Glomerular visceral epithelial cell (primary cell): Measurements from ENCODE around the gene IL16.
A peak's percentile ranks its signal among the peaks of the same experiment; 100 is the strongest.
"Not testable (repeated sequence)": the region's sequence is repeated elsewhere in the genome, so short reads cannot be mapped to it uniquely, and the experiment has no call there.

Source experiments
- DNase-seq: peaks from one replicate; pipeline ENCODE4 v3.0.0-alpha.2; 2016; ENCODE audit errors: extremely low spot score

The IL16 gene

GRCh38 chr15:81196576-81197254 lies at the start of gene IL16:
Gene IL16 (plus strand): TSS chr15:81196879. CDS start chr15:81225400, 28,521 bp downstream.
- DNase-seq, result no peak

- no peak for DNase-seq
Measured at GRCh38 chr15:81151389-81151788, 45.3 kb upstream of the IL16 start.

DNA sequence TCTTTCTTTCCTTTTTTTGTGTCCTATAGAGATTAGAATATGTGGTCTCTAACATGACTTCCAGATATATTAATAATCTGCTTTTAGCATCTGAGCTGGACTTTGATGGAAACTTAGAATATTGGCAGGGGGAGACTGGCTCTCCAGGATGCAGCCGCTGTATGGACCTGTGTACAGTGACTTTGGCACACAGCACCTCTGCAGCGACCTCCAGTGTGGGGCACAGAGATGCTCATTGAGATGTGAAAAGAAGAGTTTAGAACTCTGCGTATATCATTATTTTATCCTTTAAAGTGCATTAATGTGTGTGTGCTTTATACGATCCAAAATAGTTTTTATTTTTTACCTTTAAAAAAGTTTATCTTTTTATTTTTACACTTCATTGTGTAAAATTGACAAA lies 44.3 kb upstream of the IL16 start:
- no peak for DNase-seq

DNA sequence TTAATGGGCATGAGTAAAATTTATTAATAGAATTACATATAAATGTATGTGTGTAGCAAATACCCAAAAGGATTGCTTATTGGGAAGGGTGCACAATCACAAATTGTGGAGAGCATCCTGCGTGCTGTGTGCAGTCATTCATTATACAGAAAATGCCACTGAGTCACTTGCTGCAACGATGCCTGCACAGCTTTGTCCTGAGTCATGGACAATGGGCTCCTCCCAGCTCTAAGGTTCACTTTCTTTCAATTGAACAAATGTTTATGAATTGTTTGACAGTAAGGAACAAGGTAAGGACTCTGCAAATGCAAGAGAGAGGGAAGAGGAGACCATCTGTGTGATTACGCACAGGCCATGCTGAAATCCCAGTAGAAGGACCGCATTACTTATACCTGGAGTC lies 43.9 kb upstream of the IL16 start:
- DNase-seq, result no peak

DNA sequence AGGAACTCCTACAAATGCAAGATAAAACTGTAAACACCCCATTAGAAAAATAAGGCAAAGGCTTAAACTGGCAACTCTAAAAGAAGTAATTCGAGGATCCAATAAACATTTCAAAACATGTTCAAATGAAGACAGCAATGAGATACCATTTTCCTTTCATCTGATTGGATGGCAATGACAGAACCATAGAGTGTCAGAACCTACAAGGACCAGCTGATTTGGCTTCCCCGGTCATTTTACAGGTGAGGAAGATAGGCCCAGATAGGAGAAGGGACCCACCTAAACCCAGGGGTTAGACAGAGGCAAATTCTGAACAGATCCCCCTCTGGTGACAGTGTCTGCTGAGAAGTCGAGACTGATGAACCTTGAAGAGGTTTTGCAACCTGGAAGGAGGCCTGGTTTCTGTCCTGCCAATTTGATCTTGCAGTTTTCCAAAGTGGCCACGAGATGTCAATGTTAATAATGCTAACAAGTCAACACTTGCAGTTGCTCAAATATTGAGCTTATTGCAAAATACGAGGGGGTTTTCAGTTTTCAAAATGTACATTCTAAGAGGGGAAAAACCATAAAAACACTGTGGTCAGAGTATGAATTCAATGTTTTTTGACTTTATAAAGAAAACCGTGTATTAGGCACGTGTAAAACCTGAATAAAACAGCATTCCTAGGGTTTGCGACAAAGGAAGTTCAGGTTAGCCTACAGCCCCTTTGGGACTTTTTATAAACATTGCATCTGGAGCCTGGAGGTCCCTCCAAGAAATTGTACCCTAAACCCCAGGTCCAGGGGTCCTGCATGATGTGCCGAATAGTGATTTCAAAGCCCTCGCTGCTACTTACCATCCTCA lies 41.1 kb upstream of the IL16 start:
- peak; percentile 44 for DNase-seq

DNA sequence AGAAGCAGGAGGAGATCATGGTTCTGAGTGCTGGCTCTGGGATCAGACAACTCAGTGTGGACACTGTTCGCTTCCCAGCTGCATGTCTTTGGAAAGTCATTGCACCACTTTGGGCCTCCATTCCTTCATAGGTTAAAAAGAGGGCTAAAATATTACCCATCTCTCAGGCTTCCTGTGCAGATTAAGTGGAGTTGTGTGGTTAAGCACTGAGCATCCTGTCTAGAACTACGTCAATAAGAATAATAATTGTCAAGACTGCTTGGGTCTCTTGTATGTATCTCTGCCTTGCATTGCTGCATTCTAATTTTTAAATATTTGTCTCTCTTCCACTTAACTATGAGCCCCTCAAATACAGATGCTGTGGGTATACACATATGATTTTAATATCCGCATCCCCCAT lies 40.4 kb upstream of the IL16 start:
- DNase-seq, result no peak

GRCh38 chr15:81157195-81157938 lies 39.3 kb upstream of the IL16 start:
- no peak for DNase-seq

DNA sequence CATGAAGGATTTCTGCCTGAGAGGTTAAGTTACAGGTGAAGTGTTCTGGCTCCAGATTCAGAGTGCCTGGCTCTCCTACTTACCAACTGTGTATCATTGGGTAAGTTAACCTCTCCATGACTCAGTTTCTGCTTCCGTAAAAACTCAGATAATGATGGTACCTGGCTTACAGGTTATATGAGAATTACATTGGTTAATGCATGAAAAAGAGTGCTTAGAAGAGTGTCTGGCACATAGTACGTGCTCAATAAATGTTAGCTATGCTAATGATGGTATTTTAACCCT lies 38.8 kb upstream of the IL16 start:
- DNase-seq, result no peak

DNA sequence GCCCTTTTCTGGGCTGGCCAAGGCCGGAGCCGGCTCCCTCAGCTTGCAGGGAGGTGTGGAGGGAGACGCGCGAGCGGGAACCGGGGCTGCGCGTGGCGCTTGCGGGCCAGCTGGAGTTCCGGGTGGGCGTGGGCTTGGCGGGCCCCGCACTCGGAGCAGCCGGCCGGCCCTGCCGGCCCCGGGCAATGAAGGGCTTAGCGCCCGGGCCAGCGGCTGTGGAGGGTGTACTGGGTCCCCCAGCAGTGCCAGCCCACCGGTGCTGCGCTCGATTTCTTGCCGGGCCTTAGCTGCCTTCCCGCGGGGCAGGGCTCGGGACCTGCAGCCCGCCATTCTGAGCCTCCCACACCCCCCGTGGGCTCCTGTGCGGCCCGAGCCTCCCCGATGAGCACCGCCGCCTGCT lies 38.1 kb upstream of the IL16 start:
- not testable (repeated sequence) for DNase-seq

DNA sequence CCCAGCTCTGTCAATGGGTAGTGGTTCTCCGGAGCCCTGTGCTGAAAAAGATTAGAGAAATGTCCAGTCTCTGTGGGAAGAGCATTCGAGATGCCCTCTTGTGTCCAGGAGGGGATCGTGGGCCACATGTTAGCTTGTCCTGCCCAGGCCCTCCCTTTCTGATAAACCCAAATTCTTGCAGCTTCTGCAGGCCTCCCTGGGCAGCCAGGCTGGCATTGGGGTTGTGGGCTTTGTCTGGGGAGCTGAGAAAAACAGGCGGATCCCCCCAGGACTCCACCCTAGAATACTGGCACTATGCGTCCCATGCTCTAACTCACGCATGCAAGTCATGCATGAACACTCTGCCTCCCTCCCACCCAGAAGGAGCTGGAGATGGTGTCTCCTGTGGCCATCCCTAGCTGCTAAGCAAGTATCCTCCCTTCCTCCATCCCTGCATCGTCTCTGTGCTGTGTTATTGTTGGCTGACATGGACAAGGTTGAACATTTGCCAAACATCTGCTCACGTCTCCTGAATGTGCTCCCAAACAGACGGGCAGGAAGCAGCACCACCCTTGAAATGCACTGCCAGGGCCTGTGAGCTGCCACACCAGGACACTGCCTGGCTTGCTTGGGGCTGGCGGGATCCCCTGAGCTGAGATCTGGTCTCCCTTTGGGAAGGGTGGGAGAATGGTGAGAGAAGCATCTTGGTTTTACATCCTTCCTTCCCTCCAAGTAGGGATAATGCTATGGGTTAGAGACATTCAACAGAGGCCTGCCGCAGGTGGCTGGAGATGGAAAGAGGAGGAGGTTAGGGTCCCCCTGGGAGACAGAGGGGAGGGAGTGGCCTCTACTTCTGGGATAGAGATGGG lies 36.1 kb upstream of the IL16 start:
- DNase-seq, result peak; percentile 5

DNA sequence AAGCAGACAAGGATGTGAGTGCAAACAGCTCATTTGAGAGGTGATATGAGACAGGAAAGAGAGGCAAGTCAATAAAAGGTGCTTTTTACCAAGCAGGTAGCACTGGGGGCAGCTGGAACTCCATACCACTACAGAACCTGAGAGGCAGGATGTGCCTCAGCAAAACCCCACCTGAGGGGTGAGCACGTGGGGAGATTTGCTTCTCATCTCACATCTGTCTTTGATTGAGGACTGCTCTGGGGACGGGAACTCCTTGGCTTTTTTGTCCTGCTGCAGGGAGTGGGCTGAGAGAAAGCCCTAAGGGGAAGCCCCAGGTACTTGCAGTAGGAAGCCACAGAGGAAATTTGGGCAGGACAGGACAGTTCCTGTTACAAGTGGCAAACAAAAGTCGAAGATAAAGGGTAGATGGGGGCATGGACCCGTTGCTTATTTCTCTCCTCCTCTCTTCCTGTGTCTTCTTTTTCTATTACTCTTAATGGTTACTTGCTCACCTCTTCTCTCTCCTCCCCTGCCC lies 35.5 kb upstream of the IL16 start:
- no peak for DNase-seq

GRCh38 chr15:81161851-81162250 lies 34.8 kb upstream of the IL16 start:
- no peak for DNase-seq

DNA sequence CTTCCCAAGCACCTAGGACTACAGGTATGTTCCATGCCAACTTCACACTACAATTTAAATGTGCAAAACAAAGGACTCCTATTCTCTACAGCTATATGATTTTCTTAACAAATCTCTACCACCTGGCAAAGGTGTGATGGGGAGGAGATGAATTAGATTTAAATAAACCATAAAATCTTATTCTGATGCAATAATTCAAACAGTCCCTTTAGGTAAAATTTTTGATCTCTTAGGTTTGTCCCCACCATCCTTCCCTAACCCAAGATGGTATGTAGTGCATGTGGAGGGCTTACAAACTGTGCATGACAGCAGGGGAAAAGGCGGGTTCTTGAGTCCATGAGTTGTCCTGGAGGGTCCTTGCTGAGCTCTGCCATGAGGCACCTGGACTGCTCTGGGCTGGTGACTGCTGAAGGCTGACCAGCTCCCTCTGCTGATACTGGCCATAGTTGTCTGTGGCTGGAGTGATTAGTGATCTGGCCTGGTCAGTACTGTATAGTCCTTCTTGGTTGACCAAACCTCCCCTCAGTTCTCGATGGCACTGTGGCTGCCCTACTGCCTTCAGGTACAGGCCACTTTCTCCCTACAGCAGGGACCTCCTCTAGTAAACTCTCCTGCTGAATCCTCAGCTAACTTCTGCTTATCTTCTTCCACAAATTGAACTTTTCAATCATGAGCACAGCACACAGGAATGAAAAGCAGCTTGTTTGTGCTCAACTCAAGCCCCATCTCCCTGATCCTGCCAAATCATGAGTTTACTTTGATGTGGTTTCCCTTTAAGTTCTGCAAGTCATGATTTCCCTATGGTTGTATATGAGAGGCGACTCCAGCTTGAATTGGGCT lies 32.5 kb upstream of the IL16 start:
- DNase-seq, result no peak

DNA sequence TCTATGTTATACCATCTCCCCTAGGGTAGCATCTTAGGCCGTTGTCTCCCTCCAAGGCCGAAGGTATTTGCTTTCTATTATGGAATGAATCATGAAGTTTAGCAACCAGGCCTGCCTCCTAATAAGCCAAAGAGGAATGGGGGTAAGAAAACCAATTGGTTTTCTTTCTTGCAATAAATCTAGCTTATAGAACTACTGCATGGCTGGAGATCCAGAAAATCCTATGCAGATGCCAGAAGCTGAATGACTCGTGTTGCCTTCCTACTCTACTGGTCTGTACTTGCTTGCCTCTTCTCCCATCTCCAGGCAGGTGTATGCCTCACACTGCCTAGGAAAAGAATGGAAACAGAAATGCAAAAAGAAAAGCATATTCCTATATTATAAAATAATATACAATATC lies 31.1 kb upstream of the IL16 start:
- DNase-seq, result no peak

- no peak for DNase-seq
Measured at GRCh38 chr15:81166636-81167305, 29.9 kb upstream of the IL16 start.

GRCh38 chr15:81168131-81168526 lies 28.6 kb upstream of the IL16 start:
- no peak for DNase-seq

DNA sequence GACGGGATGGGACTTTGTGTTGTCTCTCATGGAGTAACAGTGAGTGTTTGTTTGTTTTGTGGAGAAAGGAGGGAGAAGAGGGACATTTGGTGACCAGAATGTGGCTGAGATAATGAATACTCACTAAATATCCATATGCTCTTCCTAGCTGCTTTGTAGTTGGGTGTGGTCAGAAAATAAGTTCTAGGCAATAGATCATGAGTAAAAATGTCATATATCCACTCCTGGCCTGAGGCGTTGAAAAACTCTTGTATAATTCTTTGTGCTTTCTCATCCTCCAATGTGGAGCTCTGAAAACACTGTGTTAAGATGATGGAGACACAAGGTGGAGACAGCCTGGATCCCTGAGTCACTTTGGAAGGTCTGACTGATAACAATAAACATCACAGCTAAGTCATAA lies 28.0 kb upstream of the IL16 start:
- DNase-seq, result no peak

GRCh38 chr15:81170511-81170910 lies 26.2 kb upstream of the IL16 start:
- DNase-seq, result no peak

DNA sequence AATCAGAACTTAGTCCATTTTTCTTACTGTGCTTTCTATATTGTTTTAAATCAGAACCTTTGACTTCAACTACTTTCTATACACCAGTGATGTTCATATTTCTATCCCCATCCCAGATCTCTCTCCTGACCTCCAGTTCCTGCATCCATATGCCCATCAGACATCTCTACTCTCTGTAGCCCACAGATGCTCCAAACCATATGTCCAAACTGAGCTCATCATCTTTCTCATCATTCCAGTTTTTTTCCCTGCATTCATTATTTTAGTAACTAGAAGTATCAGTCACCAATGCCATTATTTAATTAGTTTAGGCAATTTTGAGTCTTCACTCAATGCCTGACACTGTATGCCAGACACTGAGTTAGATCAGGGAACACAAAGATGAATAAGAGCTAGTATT lies 25.4 kb upstream of the IL16 start:
- DNase-seq, result no peak

- no peak for DNase-seq
Measured at GRCh38 chr15:81174125-81174791, 22.4 kb upstream of the IL16 start.
